GM12891 (cell line): Measurements from ENCODE around the gene CSTPP1.

ENCODE experiments used
- POLR2A ChIP-seq: IDR thresholded peaks from 2 replicates; pipeline ENCODE4 v1.6.1; 2011; ENCODE audit warnings: low read depth, low read length, control low read depth
- POLR2AphosphoS5 ChIP-seq: IDR thresholded peaks from 2 replicates; pipeline ENCODE4 v1.6.1; 2011; ENCODE audit warnings: low read depth, low read length, control low read depth
- POU2F2 ChIP-seq: IDR thresholded peaks from 2 replicates; pipeline ENCODE4 v1.6.1; 2011; ENCODE audit warnings: low read depth, mild to moderate bottlenecking, control low read depth, low read length, moderate library complexity
- TAF1 ChIP-seq: IDR thresholded peaks from 2 replicates; pipeline ENCODE4 v1.6.1; 2011; ENCODE audit warnings: low read depth, low read length, control low read depth

GRCh38 chr11:47055534-47055933 lies 119.0 kb downstream of the CSTPP1 start:
- no peak for TF ChIP-seq POLR2A
- no peak for TF ChIP-seq POLR2AphosphoS5
- TF ChIP-seq TAF1, result no peak
- no peak for TF ChIP-seq POU2F2
